NOMO-1 (cell line): ENCODE measurements around the gene IQCK.
A peak's percentile ranks its signal among the peaks of the same experiment; 100 is the strongest.

Experiments
- DNase-seq, 2 experiments: peaks; one replicate each; lab custom pipeline; 2025; ENCODE audit not compliant: unreplicated experiment in 2 of 2; lab: John Stamatoyannopoulos, UW

The IQCK gene

DNA sequence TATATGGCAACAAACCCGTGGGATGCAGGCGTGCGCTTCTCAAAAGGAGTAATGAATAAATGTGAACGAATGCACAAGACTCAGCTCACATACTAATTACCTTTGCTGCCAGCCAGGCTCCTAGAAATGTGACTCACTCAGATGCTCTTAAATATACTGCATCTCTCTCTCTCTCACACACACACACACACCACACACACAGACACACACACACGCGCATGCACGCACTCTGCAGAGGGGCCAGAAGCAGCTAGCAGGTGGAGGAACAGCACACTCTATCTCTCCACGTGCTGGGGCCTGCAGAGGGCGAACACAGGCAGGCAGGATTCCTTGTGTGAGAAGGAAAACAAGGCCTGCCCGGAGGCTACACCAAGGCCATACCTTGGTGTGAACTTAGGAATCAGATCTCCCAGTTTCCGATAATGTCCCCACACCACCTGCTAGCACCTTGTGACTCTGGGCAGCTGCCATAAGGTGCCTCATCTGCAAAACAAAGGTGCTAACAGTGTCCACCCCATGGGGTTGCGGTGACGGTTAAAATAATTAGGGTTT, 161.2 kb downstream of the IQCK start:
- DNase-seq = no peak

DNA sequence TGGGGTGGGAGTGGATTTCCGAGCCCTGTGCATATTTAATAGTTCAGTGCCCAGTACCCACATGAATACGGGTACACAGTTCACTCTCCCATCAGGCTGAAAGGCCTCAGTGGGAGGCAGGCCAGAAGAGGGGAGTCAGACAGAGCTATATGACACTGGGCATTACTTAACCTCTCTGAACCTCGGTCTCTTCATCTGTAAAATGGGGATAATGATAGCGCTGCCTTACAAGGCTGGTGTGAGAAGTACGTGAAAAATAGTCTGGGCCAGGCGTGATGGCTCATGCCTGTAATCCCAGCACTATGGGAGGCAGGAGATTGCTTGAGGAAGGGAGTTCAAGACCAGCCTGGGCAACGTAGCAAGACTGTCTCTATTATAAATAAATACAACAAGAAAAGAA, 163.0 kb downstream of the IQCK start:
- no peak for DNase-seq

DNA sequence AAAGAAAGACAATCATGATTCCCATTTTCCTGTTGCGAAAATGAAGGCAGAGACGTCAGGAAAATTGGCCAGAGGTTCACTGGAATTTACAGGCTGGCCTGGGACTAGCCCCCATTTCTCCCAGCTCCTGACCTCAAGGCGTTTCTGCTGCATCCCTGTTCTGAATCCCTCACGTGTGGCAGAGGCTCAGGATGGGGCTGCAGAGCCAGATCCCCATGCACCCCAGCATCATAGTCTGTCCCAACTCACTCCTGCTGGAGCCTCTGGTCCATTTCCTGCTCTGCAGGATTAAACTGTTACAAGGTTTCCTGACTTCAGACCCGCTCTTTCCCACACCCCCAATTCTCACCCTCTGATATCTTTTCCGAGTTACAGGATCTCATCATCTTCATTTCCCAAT, 163.7 kb downstream of the IQCK start:
- DNase-seq = no peak

DNA sequence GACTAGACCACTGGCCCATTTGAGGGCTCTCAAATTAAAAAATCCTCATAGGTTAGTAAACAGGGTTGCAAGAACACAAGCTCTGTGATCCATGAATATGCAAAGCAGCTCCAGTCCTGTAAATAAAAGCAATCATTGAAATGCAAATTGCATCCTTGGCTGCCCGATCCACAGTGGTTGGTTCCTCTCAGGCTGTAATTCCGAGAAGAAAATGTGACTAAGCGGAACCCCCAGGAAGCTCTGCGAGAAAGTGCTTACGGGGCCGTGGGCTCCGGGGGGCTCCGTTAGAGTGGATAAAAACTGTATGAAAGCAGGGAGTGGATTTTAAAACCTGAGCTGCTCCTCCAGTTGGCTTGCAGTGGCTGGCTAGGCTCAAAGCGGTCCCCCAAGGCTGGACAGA, 164.1 kb downstream of the IQCK start:
- no peak for DNase-seq

DNA sequence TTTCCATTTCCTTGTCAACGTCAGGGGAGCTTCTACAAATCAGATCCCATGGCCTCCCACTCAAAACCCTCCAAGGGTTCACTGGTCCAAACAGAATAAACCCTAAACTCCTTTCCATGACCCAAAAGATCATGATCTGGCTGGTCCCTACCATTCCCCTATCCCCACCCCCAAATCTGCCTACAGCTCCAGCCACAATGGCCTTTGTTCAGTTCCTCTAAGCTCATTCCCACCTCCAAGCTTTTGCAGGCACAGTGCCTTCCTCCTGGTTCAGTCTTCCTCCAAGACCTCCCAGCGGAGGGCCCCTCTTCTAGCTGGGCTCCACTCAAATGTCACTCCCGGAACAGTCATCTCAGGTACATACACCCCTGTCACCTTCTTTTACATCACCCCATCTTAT, 164.6 kb downstream of the IQCK start:
- DNase-seq = no peak

DNA sequence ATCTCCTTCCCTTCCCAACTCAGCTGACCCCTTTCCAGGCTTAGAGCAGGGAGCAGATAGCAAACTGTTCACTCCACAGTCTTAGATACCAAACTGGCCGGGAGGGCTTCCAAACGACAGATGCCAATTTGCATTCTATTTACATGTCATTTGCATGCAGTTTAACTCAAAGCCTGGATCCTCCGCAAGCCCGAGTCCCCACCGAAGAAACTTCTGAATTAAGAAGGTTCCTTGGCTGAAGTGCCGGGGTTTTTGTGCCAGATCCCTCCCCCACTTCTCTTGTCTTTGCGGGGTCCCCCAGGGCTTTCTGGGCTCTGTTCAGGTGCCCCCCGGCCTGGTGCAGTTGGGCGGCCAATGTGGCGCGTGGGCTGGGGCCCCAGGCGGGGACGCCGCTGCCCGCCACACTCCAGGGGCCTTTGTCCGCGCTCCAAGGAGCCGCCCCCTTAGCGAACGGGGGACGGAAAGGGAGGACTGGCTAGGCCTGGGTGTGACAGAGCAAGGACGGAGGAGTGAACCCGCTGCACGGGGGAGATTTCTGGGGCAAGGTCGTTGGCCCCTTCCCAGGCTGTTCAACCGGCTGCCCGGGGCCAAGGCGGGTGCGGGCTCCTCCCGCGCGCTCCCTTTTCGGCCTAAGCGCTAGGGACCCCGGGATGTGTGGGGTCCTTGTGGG, 165.4 kb downstream of the IQCK start:
- no peak for DNase-seq

DNA sequence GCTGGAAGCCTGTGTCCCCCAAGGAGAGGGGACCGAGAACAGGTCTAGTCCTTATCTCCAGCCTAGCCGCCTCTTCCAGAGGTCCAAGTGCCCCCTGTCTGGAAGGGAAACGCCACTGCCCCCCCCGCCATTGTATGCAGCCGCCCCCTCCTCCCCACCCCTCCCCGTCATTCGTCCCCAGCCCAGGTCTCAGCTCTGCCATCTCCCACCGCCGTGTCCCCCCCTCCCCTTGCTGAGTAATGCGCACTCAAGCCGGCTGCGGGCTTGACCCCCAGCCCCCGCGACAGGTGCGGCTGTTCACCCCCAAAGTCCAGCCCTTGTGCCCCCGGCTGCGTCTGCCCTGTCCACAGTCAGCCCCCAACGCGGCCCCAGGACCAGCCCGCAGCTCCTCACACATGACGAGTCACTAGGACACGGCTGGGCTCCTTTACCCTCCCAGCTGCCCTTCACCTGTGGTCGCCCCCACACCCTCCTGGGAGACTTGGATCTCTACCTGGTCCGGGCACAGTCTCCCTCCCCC, 166.0 kb downstream of the IQCK start:
- no peak for DNase-seq

DNA sequence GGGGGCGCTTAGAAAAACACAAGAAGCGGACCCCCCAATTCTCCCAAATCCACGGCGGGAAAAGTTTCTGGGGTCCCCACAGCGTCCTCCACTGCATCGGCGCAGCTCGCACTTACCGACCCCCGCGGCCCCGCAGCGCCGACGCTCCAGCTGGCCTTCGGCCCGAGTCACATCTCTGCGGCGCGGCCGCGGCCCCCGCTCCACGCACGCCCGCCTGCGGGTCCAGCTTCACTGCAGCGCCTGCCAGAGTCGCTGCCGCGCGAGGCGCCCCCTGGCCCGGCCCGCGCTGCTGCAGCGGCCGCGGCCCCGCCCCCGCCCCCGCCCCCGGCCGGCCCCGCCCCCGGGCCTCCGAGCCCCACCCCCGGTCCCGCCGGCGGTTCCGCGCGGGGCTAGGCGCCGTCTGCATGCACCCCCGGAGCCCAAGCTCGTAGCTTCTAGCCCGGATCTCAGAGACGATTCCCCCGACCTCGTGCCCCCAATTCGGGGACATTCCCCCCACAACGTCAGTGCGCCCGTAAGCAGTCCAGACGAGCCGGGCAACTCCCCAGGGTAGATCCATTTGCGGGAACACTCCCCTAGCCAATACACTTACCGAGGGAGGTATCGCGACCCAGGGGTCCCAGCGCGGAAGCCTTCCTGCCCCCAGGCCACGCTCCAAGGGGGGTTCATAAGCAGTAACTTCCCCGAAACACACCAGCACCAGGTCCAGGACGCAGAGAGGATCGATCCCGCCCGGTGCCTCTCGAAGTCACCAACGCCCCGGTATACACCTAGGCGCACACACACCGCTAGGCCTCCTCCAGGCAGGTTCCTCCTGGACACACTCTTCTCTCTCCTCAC, 166.8 kb downstream of the IQCK start, which contains the start of gene GPRC5B:
TSS of gene GPRC5B (minus strand) at position 238 of the 840 bp plus-strand sequence. CDS start 12,003 bp downstream, outside the sequence.
- peak; percentile 11 to 13 for DNase-seq

DNA sequence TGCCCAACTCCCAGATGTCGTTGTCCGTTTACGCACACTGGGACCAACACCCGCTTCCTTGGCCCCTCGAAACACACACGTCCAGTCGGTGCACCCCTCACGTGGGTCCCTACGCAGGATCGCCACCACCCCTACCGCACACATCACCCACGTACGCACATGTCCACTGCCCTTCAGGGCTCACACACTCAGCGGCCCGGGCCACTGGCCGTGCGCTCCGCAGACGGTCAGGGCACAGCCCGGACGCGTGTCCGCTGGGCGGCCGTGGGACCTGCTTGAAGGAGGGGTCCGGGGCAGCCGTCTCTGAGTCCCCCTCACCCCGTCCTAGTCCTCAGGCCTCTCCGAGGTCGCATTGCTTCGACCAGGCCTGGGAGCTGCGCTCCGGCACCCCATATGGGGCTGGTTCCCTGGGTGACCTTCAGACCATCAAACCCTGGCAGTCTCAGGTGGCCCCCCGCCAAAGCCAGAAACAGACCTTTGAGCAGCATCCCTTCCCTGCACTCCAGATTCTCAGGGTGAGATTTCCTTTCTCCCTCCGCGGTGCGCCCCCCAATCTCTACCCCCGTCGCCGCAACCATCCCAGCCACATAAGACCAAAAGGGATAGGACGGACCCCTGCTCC, 167.5 kb downstream of the IQCK start:
- no peak for DNase-seq

DNA sequence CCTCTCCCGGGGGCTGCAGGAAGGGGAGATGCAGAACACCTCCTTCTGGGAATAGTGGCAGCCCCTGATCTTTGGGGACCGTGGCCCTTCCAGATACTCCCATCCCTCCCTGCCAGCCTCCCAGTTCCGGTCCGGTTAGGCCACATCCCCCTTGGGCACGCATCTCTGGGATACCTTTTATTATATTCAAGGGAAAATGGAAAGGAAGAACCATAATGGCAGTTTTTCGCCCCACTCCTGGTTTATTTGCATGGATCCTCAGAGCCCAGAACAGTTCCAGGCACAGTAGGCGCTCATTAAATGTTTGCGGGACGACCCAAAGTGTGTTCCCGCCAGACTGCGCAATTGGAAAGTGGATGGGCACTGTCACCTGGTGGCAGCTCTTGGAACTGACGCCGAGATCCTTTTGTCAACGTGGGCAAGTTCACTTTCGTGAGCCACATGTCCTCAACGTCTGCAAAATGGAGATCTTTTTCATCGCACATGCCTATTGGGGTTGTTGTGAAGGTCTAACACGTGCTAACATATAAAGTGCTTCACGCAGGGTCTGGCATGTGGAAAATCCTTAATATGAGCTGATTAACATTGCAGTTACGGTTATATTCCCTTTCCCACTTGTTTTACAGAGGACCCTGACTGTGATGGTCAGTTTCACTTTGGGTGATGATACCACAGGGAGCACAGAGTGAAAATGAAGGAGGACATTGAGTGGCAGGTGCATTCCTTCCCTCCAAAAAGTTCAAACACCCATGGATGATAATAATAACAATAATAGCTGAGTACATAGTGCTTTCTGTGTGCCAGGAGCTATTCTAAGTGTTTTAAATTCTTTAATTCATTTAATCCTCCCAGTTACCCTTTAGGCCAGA, 168.2 kb downstream of the IQCK start:
- DNase-seq = peak; percentile 56 to 80

DNA sequence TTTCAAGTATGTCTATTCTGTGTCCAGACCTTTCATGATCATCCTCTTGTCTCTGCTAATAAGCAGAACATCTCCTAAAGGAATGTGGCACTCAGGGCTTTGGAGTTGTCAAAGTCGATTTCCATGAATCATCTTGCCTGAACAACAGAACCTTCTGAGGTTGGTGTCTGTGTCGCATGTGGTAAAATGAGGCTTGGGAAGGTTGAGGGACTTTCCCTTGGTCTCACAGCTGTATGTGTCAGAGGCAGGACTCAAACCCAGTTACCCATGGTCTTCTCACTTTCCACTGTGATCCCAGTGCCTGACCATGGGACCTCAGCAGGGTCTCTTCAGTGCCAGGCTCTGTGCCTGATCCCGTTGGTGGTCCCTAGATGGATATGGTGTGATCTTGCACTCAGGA, 170.8 kb downstream of the IQCK start:
- no peak for DNase-seq

DNA sequence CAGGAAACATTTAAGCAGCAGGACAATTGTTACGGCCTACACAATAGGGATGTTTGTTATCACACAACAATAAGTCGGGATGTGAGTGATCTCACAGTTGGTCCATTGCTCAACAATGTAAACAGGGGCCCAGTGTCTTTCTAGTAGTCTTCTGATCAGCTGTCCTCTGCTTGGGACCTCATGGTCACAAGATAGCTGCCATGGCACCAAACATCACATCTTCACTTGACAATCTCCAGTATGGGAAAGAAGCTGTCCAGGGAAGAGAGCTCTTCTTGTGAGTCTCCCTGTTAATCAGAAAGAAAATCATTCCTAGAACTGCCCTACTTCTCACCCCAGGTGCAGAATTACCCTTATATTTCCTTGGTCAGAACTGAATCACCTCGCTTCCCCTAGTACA, 172.8 kb downstream of the IQCK start:
- DNase-seq = no peak

DNA sequence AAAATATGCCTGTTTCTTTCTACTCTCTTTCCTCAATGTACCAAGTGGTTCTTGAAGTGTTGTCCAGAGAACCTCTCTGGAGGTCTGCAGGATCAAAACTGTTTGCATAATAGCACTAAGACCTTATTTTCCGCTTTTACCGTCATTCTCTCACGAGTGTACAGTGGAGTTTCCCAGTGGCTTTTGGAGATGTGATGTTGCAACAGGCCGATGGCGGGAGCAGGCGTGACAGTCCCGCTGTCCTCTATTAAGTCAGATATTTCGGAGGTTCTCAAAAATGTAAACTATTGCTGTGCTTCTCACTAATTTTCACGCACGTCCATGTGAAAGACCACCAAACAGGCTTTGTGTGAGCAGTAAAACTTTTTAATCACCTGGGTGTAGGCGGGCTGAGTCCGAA, 174.8 kb downstream of the IQCK start:
- no peak for DNase-seq

DNA sequence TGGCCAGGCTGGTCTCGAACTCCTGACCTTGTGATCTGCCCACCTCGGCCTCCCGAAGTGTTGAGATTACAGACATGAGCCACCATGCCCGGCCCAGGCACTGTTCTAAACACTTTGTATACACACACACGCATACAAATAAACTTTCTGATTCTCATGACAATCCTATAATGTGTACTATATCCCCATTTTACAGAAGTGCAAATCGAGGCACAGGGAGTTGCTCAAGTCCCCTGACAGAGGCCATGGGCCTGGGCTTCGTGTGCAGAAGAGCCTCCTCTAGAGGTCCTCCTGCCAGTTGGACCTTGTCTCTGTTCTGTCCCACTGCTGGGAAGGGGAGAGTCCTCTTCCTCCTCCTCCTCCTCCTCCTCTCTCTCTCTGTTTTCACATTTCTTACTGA, 176.5 kb downstream of the IQCK start:
- no peak for DNase-seq

DNA sequence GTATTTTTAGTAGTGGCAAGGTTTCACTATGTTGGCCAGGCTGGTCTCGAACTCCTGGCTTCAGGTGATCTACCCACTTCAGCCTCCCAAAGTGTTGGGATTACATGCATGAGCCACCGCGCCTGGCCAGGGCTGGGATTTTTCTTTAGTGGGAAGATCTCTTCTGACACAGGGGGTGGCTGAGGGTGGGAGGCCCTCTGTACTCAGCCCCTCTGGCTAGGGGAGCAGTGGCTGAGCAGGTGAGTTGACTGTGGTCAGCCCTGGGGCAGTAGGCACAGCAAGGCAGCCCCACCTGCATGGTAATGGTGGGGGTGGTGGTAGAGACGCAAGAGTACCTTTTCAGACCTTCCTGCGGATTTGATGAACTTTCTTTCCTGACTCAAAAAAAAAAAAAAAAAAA, 178.9 kb downstream of the IQCK start:
- DNase-seq = no peak

DNA sequence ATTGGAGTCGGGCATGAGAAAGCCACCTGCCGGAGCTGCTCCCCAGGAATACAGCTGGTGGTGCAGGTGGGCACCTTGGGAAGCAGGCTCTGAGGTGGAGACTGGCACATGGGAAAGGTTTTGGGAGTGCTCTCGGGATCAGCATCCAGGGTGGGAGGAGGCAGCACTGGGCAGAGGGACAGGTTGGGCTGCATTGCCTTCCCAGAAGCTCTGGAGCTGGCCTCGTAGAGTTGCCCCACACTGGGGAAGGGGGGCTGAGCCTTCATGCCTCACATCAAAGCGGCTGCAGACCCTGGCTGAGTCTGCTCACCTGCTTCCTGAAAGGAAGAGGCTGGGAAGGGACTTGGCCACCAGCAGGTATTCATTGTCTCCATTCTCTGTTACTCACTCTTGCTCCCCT, 180.1 kb downstream of the IQCK start:
- DNase-seq = no peak

DNA sequence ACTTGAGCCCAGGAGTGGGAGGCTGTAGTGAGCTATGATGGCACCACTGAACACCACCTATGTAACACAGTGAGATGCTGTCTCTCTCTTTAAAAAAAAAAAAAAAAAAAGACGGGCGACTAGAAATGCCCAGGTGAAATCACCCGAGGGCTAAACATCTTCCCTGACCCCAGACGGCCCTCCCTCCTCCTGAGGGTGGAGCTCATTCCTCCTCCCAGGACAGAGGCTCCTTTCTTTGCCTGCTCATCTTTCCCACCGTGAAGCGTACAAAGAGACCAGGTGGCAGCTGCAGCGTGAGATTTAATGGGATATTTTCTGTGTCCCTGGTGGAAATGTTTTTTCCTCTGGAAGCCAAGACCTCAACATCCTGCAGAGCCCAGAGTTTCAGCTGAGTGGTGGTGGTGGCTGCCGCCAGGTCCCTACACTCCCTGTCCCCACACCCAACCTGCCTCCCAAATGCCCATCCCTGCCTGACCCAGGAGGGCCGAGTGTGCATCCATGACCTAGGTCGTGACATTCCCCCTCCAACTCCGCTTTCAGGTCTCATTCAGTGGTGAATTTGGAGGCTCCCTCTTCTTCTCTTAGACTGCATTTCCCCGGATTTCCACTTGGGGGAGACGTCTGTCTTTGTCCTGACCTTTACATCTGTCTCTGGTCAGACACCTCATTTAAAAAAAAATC, 181.0 kb downstream of the IQCK start:
- peak in 1 of 2 experiments; percentile 40 for DNase-seq

DNA sequence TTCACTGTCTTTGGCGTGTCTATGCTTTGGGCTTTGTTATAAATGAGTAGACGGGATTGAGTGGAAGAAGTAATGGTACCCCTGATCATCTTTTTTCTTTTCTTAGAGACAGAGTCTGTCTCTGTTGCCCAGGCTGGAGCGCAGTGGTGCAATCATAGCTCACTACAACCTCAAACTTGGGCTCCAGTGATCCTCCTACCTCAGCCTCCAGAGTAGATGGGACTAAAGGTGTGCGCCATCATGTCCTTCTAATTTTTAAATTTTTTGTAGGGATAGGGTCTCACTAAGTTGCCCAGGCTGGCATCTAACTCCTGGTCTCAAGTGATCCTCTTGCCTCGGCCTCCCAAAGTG, 181.5 kb downstream of the IQCK start:
- DNase-seq = no peak

DNA sequence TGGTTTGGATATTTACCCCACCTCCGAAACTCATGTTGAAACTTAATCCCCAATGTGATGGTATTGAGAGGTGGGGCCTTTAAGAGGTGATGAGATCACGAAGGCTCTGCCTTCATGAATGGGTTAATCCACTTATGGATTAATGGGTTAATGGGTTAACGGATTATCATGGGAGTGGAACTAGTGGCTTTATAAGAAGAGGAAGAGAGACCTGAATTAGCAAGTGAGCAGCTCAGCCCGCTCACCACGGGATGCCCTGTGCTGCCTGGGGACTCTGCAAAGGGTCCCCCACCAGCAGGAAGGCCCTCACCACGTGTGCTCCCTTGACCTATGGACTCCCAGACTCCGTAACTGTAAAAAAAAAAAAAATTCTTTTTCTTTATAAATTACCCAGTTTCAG, 183.1 kb downstream of the IQCK start:
- DNase-seq = no peak
